ENCODE results near the gene SMYD3.
"Not testable (repeated sequence)": the region's sequence is repeated elsewhere in the genome, so short reads cannot be mapped to it uniquely, and the experiment has no call there.

SMYD3 gene

GRCh38 chr1:245829194-245829593 is 677.9 kb downstream of the SMYD3 start:
- H3K4me3 ChIP-seq (ENCODE audit: control insufficient read depth, low read depth, low read length) = no peak overlapping the region
- TF ChIP-seq CTCF (IDR thresholded peaks at IDR 0.05; ENCODE audit: control insufficient read depth, insufficient read depth, low read depth, low read length, missing control alignments) = no peak
- DNase-seq (ENCODE audit: low read depth) = no peak

- H3K4me3 ChIP-seq (ENCODE audit: control insufficient read depth, low read depth, low read length) = no peak overlapping the region
- no peak for TF ChIP-seq CTCF (IDR thresholded peaks at IDR 0.05; ENCODE audit: control insufficient read depth, insufficient read depth, low read depth, low read length, missing control alignments)
- DNase-seq (ENCODE audit: low read depth) = no peak
These were observed 679.8 kb downstream of the SMYD3 start for GRCh38 chr1:245827301-245827700.

GRCh38 chr1:245825128-245825901 is 681.8 kb downstream of the SMYD3 start:
- H3K4me3 ChIP-seq (ENCODE audit: control insufficient read depth, low read depth, low read length) = no peak overlapping the region
- peak; percentile 3 for TF ChIP-seq CTCF (IDR thresholded peaks at IDR 0.05; ENCODE audit: control insufficient read depth, insufficient read depth, low read depth, low read length, missing control alignments)
- no peak for DNase-seq (ENCODE audit: low read depth)

DNA sequence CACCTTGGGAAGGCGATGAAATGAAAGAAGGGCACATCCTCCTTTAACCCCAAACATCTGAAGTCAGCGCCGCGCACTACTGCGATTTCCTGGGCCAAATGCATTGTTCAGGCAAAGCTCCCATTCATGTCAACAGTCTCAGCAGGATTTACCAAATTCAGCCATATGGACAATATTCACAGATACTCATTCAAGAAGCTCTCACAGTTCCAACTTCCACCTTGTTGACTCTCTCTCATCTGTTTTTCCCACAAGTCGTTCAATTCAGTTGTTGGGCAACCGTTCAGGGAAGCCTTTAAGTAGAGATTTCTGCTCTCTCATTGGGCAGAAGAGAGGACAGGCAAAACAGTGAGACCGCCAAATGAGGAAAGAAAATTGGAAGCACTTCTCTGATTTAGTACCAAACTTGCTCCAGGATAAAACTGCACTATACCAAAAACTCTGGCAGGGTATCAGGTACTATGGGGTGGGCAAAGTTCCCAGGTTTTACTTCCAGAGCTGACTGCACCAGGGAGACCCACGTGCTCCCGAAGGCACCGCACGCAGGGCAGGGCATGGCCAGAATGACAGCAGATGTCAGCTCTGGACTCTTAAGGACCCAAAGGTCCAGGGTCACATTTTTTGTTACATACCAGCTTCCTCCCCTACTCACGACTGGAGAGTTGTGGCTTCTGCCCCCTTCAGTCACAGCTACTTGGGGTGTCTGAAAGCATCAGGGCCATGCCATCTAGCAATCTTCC is 683.5 kb downstream of the SMYD3 start:
- H3K4me3 ChIP-seq (ENCODE audit: control insufficient read depth, low read depth, low read length) = no peak overlapping the region
- TF ChIP-seq CTCF (IDR thresholded peaks at IDR 0.05; ENCODE audit: control insufficient read depth, insufficient read depth, low read depth, low read length, missing control alignments) = no peak
- DNase-seq (ENCODE audit: low read depth) = peak; percentile 18

GRCh38 chr1:245822996-245823395 is 684.1 kb downstream of the SMYD3 start:
- TF ChIP-seq CTCF (IDR thresholded peaks at IDR 0.05; ENCODE audit: control insufficient read depth, insufficient read depth, low read depth, low read length, missing control alignments) = peak; percentile 5
- H3K4me3 ChIP-seq (ENCODE audit: control insufficient read depth, low read depth, low read length) = no peak overlapping the region
- DNase-seq (ENCODE audit: low read depth) = peak; percentile 92

DNA sequence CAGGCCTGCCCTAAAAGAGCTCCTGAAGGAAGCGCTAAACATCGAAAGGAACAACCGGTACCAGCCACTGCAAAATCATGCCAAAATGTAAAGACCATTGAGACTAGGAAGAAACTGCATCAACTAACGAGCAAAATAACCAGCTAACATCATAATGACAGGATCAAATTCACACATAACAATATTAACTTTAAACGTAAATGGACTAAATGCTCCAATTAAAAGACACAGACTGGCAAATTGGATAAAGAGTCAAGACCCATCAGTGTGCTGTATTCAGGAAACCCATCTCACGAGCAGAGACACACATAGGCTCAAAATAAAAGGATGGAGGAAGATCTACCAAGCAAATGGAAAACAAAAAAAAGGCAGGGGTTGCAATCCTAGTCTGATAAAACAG is 688.7 kb downstream of the SMYD3 start:
- not testable (repeated sequence) for DNase-seq (ENCODE audit: low read depth); H3K4me3 ChIP-seq (ENCODE audit: control insufficient read depth, low read depth, low read length)

DNA sequence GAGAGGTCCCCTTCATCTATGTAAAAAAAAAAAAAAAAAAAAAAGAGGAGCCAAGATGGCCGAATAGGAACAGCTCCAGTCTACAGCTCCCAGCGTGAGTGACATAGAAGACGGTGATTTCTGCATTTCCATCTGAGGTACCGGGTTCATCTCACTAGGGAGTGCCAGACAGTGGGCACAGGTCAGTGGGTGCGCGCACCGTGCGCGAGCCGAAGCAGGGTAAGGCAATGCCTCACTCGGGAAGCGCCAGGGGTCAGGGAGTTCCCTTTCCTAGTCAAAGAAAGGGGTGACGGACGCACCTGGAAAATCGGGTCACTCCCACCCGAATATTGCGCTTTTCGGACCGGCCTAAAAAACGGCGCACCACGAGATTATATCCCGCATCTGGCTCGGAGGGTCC is 690.6 kb downstream of the SMYD3 start:
- not testable (repeated sequence) for DNase-seq (ENCODE audit: low read depth); H3K4me3 ChIP-seq (ENCODE audit: control insufficient read depth, low read depth, low read length)
